Measurements from ENCODE around the gene HS3ST3A1. TPM values are rescaled to one million over a fixed set of nuclear protein-coding genes. Genes with fewer than 3 reads are reported as not detected.

The HS3ST3A1 gene
- total and polyA plus RNA-seq, 4 donors, result 0.18 to 8.0 (median 5.6) TPM

GRCh38 chr17:13640551-13640950 is 38.8 kb upstream of the HS3ST3A1 start:
- no peak for ATAC-seq (ENCODE audit: insufficient read depth, low FRiP score)
- no peak overlapping the region for H3K27ac ChIP-seq (ENCODE audit: low read depth in 1 of 2, low read length in 1 of 2)
- no peak for TF ChIP-seq CTCF (IDR thresholded peaks at IDR 0.05; ENCODE audit: control extremely low read depth, extremely low read depth)
- peaks cover 0 to 5% (median 3%) of the 10 kb centered on the region in 5 donors for H3K4me1 ChIP-seq (ENCODE audit: control insufficient read depth in 5 of 5, insufficient read depth in 5 of 5, low read length in 5 of 5)
- no peak overlapping the region for H3K4me3 ChIP-seq
- H3K9ac ChIP-seq (ENCODE audit: insufficient read depth in 1 of 2, low read length in 2 of 2), result no peak overlapping the region
- H3K9me3 ChIP-seq (ENCODE audit: control insufficient read depth in 4 of 4, insufficient read depth in 3 of 4, low read length in 3 of 4), result peaks cover 0 to 2% (median 0%) of the 10 kb centered on the region in 4 donors
- no peaks in the 10 kb centered on the region for H3K36me3 ChIP-seq (ENCODE audit: control insufficient read depth in 4 of 4, insufficient read depth in 4 of 4, low read length in 4 of 4)
- 68 to 72% methylated on average over 3 of the region's 3 CpGs for WGBS, 2 donors
- DNase-seq, result no peak
- H3K27me3 ChIP-seq (ENCODE audit: control insufficient read depth in 3 of 3, insufficient read depth in 3 of 3, low read length in 2 of 3), result no peaks in the 10 kb centered on the region

- ATAC-seq (ENCODE audit: insufficient read depth, low FRiP score) (no peak), DNase-seq (no peak)
- Histone ChIP-seq H3K36me3 (ENCODE audit: control insufficient read depth in 4 of 4, insufficient read depth in 4 of 4, low read length in 4 of 4) (no peaks in the 10 kb centered on the region), H3K27ac (ENCODE audit: low read depth in 1 of 2, low read length in 1 of 2) (no peak overlapping the region), H3K9me3 (ENCODE audit: control insufficient read depth in 4 of 4, insufficient read depth in 3 of 4, low read length in 3 of 4) (peaks cover 0 to 2% (median 0%) of the 10 kb centered on the region in 4 donors), H3K4me1 (ENCODE audit: control insufficient read depth in 5 of 5, insufficient read depth in 5 of 5, low read length in 5 of 5) (peaks cover 0 to 5% (median 3%) of the 10 kb centered on the region in 5 donors), H3K4me3 (no peak overlapping the region), H3K9ac (ENCODE audit: insufficient read depth in 1 of 2, low read length in 2 of 2) (no peak overlapping the region), H3K27me3 (ENCODE audit: control insufficient read depth in 3 of 3, insufficient read depth in 3 of 3, low read length in 2 of 3) (no peaks in the 10 kb centered on the region)
- no peak for TF ChIP-seq CTCF (IDR thresholded peaks at IDR 0.05; ENCODE audit: control extremely low read depth, extremely low read depth)
- 92 to 93% methylated on average over 1 of the region's 1 CpG for WGBS, 2 donors
Measured at GRCh38 chr17:13638855-13639458, 37.2 kb upstream of the HS3ST3A1 start.

- TF ChIP-seq CTCF (IDR thresholded peaks at IDR 0.05; ENCODE audit: control extremely low read depth, extremely low read depth), result no peak
- no peak overlapping the region for H3K27ac ChIP-seq (ENCODE audit: low read depth in 1 of 2, low read length in 1 of 2)
- no peak overlapping the region for H3K4me3 ChIP-seq
- DNase-seq, result no peak
- ATAC-seq (ENCODE audit: insufficient read depth, low FRiP score), result no peak
- peaks cover 0 to 3% (median 0%) of the 10 kb centered on the region in 5 donors for H3K4me1 ChIP-seq (ENCODE audit: control insufficient read depth in 5 of 5, insufficient read depth in 5 of 5, low read length in 5 of 5)
- H3K9ac ChIP-seq (ENCODE audit: insufficient read depth in 1 of 2, low read length in 2 of 2), result no peak overlapping the region
- WGBS, 2 donors, result 89 to 96% methylated on average over 8 of the region's 8 CpGs
- no peaks in the 10 kb centered on the region for H3K36me3 ChIP-seq (ENCODE audit: control insufficient read depth in 4 of 4, insufficient read depth in 4 of 4, low read length in 4 of 4)
- no peaks in the 10 kb centered on the region for H3K9me3 ChIP-seq (ENCODE audit: control insufficient read depth in 4 of 4, insufficient read depth in 3 of 4, low read length in 3 of 4)
- no peaks in the 10 kb centered on the region for H3K27me3 ChIP-seq (ENCODE audit: control insufficient read depth in 3 of 3, insufficient read depth in 3 of 3, low read length in 2 of 3)
Measured at GRCh38 chr17:13636951-13637350, 35.2 kb upstream of the HS3ST3A1 start.

- ATAC-seq (ENCODE audit: insufficient read depth, low FRiP score) (no peak), DNase-seq (peak in 1 of 3 donors; percentile 15)
- no peak overlapping the region for H3K27ac ChIP-seq (ENCODE audit: low read depth in 1 of 2, low read length in 1 of 2)
- no peak overlapping the region for H3K9ac ChIP-seq (ENCODE audit: insufficient read depth in 1 of 2, low read length in 2 of 2)
- no peak for TF ChIP-seq CTCF (IDR thresholded peaks at IDR 0.05; ENCODE audit: control extremely low read depth, extremely low read depth)
- H3K36me3 ChIP-seq (ENCODE audit: control insufficient read depth in 4 of 4, insufficient read depth in 4 of 4, low read length in 4 of 4), result no peaks in the 10 kb centered on the region
- no peaks in the 10 kb centered on the region for H3K27me3 ChIP-seq (ENCODE audit: control insufficient read depth in 3 of 3, insufficient read depth in 3 of 3, low read length in 2 of 3)
- 49 to 53% methylated on average over 5 of the region's 5 CpGs for WGBS, 2 donors
- no peak overlapping the region for H3K4me3 ChIP-seq
- no peaks in the 10 kb centered on the region for H3K9me3 ChIP-seq (ENCODE audit: control insufficient read depth in 4 of 4, insufficient read depth in 3 of 4, low read length in 3 of 4)
- no peaks in the 10 kb centered on the region for H3K4me1 ChIP-seq (ENCODE audit: control insufficient read depth in 5 of 5, insufficient read depth in 5 of 5, low read length in 5 of 5)
Measured at GRCh38 chr17:13635951-13636350, 34.2 kb upstream of the HS3ST3A1 start.

Data from lung (tissue), 12 donors.